ENCODE data around the gene MAP3K3. TPM values are rescaled to one million over a fixed set of nuclear protein-coding genes. Genes with fewer than 3 reads are reported as not detected.

The MAP3K3 gene
- total and polyA plus RNA-seq, 2 donors (not counting 1 experiment from before 2014, with no cell fraction given) = 49.1 to 74.7 TPM

- H3K27ac ChIP-seq (ENCODE audit: low read length in 2 of 2) = no peak overlapping the region
- H3K4me3 Mint-ChIP-seq = no peak overlapping the region
- no peak overlapping the region for H3K4me3 ChIP-seq (ENCODE audit: control extremely low read depth in 1 of 5, extremely low read depth in 1 of 5, insufficient read depth in 1 of 5, low read depth in 2 of 5, low read length in 4 of 5)
- TF ChIP-seq CTCF (IDR thresholded peaks at IDR 0.05) (no peak), EZH2 (IDR thresholded peaks at IDR 0.05; ENCODE audit: borderline replicate concordance, insufficient read depth, low read depth, low read length, poor library complexity, severe bottlenecking) (no peak)
- no peaks in the 10 kb centered on the region for H3K27me3 ChIP-seq (replicated peaks in 1 of 4; ENCODE audit: control extremely low read depth in 1 of 4, control insufficient read depth in 3 of 4, insufficient read depth in 4 of 4, low read length in 3 of 4)
- no peak for ATAC-seq (ENCODE audit: low read depth)
- peaks cover 3 to 60% of the 10 kb centered on the region in 2 experiments for H3K36me3 ChIP-seq (replicated peaks in 1 of 2; ENCODE audit: control extremely low read depth in 1 of 2, control insufficient read depth in 1 of 2, extremely low read depth in 1 of 2, insufficient read depth in 2 of 2, low read length in 1 of 2)
- intact Hi-C loops (cut with micrococcal nuclease) = no loop called here
- no peak overlapping the region for H2AFZ ChIP-seq (ENCODE audit: insufficient read depth, low read depth, low read length, poor library complexity, severe bottlenecking)
- no peak overlapping the region for H3K27ac Mint-ChIP-seq
- no peaks in the 10 kb centered on the region for H3K9me3 ChIP-seq (ENCODE audit: control extremely low read depth in 1 of 3, control insufficient read depth in 2 of 3, insufficient read depth in 1 of 3, low read length in 2 of 3)
- H3K4me1 ChIP-seq (ENCODE audit: control insufficient read depth in 2 of 2, insufficient read depth in 2 of 2, low read length in 2 of 2) = no peaks in the 10 kb centered on the region
- H3K27me3 Mint-ChIP-seq = no peaks in the 10 kb centered on the region
- H3K4me1 Mint-ChIP-seq = peaks cover 19% of the 10 kb centered on the region
- DNase-seq = no peak
- no peak overlapping the region for H3K4me2 ChIP-seq (replicated peaks; ENCODE audit: low read depth, low read length, poor library complexity, severe bottlenecking)
- peaks cover 28% of the 10 kb centered on the region for H4K20me1 ChIP-seq (ENCODE audit: control insufficient read depth, insufficient read depth, low read length, poor library complexity, severe bottlenecking)
- H3K9ac ChIP-seq (ENCODE audit: low read length) = no peak overlapping the region
- no CpG with 5 or more reads among the region's 1 CpG for WGBS (ENCODE audit: insufficient coverage)
- POLR2A ChIA-PET = no interaction called here
- peaks cover 36% of the 10 kb centered on the region for H3K79me2 ChIP-seq (ENCODE audit: control insufficient read depth, insufficient read depth, low read length)
- H3K9me3 Mint-ChIP-seq (ENCODE audit: insufficient read depth) = no peaks in the 10 kb centered on the region
- CTCF ChIA-PET = interaction anchor here (2.2 kb wide), 1 partner anchor 75 kb away, joined by 6 read pairs; no protein-coding TSS in a partner anchor
Measured at GRCh38 chr17:63634816-63635215, 12.6 kb downstream of the MAP3K3 start.

GRCh38 chr17:63635290-63635689, 13.1 kb downstream of the MAP3K3 start:
- no peak for TF ChIP-seq EZH2 (IDR thresholded peaks at IDR 0.05; ENCODE audit: borderline replicate concordance, insufficient read depth, low read depth, low read length, poor library complexity, severe bottlenecking)
- TF ChIP-seq CTCF (IDR thresholded peaks at IDR 0.05) = no peak
- ChIA-PET CTCF (interaction anchor here (2.2 kb wide), 1 partner anchor 75 kb away, joined by 6 read pairs; no protein-coding TSS in a partner anchor), POLR2A (no interaction called here)
- peaks cover 27% of the 10 kb centered on the region for H4K20me1 ChIP-seq (ENCODE audit: control insufficient read depth, insufficient read depth, low read length, poor library complexity, severe bottlenecking)
- no peak overlapping the region for H3K4me2 ChIP-seq (replicated peaks; ENCODE audit: low read depth, low read length, poor library complexity, severe bottlenecking)
- no peaks in the 10 kb centered on the region for H3K27me3 Mint-ChIP-seq
- H3K27ac ChIP-seq (ENCODE audit: low read length in 2 of 2) = no peak overlapping the region
- no peaks in the 10 kb centered on the region for H3K9me3 ChIP-seq (ENCODE audit: control extremely low read depth in 1 of 3, control insufficient read depth in 2 of 3, insufficient read depth in 1 of 3, low read length in 2 of 3)
- H3K4me1 ChIP-seq (ENCODE audit: control insufficient read depth in 2 of 2, insufficient read depth in 2 of 2, low read length in 2 of 2) = no peaks in the 10 kb centered on the region
- H3K27me3 ChIP-seq (replicated peaks in 1 of 4; ENCODE audit: control extremely low read depth in 1 of 4, control insufficient read depth in 3 of 4, insufficient read depth in 4 of 4, low read length in 3 of 4) = no peaks in the 10 kb centered on the region
- H3K4me3 ChIP-seq (ENCODE audit: control extremely low read depth in 1 of 5, extremely low read depth in 1 of 5, insufficient read depth in 1 of 5, low read depth in 2 of 5, low read length in 4 of 5) = no peak overlapping the region
- H3K9ac ChIP-seq (ENCODE audit: low read length) = no peak overlapping the region
- H3K27ac Mint-ChIP-seq = no peak overlapping the region
- peaks cover 3 to 60% of the 10 kb centered on the region in 2 experiments for H3K36me3 ChIP-seq (replicated peaks in 1 of 2; ENCODE audit: control extremely low read depth in 1 of 2, control insufficient read depth in 1 of 2, extremely low read depth in 1 of 2, insufficient read depth in 2 of 2, low read length in 1 of 2)
- intact Hi-C loops (cut with micrococcal nuclease) = no loop called here
- no peak for DNase-seq
- no CpG with 5 or more reads among the region's 2 CpGs for WGBS (ENCODE audit: insufficient coverage)
- no peak overlapping the region for H3K4me3 Mint-ChIP-seq
- no peak for ATAC-seq (ENCODE audit: low read depth)
- H3K79me2 ChIP-seq (ENCODE audit: control insufficient read depth, insufficient read depth, low read length) = peaks cover 33% of the 10 kb centered on the region
- H2AFZ ChIP-seq (ENCODE audit: insufficient read depth, low read depth, low read length, poor library complexity, severe bottlenecking) = no peak overlapping the region
- H3K9me3 Mint-ChIP-seq (ENCODE audit: insufficient read depth) = no peaks in the 10 kb centered on the region
- H3K4me1 Mint-ChIP-seq = peaks cover 18% of the 10 kb centered on the region
